ENCODE measurements around the gene IGF2BP1.

DNA sequence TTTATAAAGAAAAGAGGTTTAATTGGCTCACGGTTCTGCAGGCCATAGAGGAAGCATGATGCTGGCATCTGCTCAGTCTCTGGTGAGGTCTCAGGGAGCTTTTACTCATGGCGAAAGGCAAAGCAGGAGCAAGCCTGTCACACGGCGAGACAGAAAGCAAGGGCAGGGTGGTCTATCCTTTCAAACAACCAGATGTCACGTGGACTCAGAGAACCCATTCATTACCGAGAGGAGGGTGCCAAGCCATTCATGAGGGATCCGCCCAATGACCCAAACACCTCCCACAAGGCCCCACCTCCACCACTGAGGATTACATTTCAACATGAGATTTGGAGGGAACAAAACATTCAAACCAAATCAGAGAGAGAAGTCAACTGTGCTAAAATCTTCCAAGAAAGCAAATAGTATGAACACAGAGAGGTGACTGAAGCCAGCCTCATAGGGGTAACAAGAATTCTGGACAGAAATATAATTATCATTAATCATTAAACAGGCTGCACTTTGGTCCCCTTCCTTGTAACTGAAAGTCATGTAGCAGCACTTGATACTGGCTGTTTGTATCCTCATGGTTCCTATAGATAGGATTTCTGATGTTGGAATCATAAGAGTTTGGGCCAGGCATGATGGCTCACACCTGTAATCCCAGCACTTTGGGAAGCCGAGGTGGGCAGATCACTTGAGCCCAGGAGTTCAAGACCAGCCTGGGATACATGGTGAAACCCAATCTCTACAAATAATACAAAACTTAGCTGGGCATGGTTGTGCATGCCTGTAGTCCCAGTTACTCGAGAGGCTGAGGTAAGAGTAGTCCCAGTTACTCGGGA is 82.9 kb downstream of the IGF2BP1 start:
- TF ChIP-seq, protein P1, sequence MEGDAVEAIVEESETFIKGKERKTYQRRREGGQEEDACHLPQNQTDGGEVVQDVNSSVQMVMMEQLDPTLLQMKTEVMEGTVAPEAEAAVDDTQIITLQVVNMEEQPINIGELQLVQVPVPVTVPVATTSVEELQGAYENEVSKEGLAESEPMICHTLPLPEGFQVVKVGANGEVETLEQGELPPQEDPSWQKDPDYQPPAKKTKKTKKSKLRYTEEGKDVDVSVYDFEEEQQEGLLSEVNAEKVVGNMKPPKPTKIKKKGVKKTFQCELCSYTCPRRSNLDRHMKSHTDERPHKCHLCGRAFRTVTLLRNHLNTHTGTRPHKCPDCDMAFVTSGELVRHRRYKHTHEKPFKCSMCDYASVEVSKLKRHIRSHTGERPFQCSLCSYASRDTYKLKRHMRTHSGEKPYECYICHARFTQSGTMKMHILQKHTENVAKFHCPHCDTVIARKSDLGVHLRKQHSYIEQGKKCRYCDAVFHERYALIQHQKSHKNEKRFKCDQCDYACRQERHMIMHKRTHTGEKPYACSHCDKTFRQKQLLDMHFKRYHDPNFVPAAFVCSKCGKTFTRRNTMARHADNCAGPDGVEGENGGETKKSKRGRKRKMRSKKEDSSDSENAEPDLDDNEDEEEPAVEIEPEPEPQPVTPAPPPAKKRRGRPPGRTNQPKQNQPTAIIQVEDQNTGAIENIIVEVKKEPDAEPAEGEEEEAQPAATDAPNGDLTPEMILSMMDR (IDR thresholded peaks at IDR 0.05; ENCODE audit: insufficient read depth, low read length, poor library complexity, severe bottlenecking): no peak
- TF ChIP-seq EZH2phosphoT487 (conservative IDR thresholded peaks at IDR 0.05; ENCODE audit: low read length): no peak

Measured in SU-DHL-6 (cell line).